ENCODE results near the gene TMEM35A.

DNA sequence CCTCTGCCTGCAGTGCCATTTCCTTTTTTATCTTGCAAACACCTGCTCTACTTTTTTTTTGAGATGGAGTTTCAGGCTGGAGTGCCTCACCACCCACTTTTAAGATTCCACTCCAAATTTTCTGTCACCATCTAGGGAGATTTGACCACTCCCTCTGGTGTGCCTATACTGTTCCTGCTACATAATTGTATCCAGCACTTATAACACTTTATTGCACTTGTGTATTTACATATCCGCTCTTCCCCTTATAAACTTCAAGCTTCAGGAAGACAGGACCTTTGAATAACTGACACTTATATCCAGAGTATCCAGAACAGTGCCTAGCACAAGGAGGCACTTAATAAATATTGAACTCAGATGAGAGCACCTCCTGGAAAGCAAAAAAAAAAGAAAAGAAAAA lies 13.1 kb downstream of the TMEM35A start:
- TF ChIP-seq, protein P1, sequence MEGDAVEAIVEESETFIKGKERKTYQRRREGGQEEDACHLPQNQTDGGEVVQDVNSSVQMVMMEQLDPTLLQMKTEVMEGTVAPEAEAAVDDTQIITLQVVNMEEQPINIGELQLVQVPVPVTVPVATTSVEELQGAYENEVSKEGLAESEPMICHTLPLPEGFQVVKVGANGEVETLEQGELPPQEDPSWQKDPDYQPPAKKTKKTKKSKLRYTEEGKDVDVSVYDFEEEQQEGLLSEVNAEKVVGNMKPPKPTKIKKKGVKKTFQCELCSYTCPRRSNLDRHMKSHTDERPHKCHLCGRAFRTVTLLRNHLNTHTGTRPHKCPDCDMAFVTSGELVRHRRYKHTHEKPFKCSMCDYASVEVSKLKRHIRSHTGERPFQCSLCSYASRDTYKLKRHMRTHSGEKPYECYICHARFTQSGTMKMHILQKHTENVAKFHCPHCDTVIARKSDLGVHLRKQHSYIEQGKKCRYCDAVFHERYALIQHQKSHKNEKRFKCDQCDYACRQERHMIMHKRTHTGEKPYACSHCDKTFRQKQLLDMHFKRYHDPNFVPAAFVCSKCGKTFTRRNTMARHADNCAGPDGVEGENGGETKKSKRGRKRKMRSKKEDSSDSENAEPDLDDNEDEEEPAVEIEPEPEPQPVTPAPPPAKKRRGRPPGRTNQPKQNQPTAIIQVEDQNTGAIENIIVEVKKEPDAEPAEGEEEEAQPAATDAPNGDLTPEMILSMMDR (IDR thresholded peaks at IDR 0.05), result no peak
- TF ChIP-seq POLR2A (IDR thresholded peaks at IDR 0.05; ENCODE audit: low read depth) (no peak), POLR2AphosphoS5 (IDR thresholded peaks at IDR 0.05) (no peak)
